Osteocyte (in vitro differentiated cells): ENCODE data around the gene CHST14. TPM values are rescaled to one million over a fixed set of nuclear protein-coding genes. Genes with fewer than 3 reads are reported as not detected.
A peak's percentile ranks its signal among the peaks of the same experiment; 100 is the strongest.

ENCODE experiments used
- DNase-seq: peaks from one replicate; pipeline ENCODE4 v3.0.0; 2021; ENCODE audit warnings: mixed read lengths; ENCODE audit not compliant: unreplicated experiment; ENCODE audit errors: extremely low spot score
- H3K27ac Mint-ChIP-seq: one replicate; pipeline ENCODE4 v1.8.0; 2021; ENCODE audit warnings: mild to moderate bottlenecking, mixed read lengths; ENCODE audit not compliant: unreplicated experiment
- H3K27me3 Mint-ChIP-seq: one replicate; pipeline ENCODE4 v1.8.0; 2021; ENCODE audit warnings: mixed read lengths; ENCODE audit not compliant: unreplicated experiment
- H3K36me3 Mint-ChIP-seq: one replicate; pipeline ENCODE4 v1.8.0; 2021; ENCODE audit warnings: mixed read lengths; ENCODE audit not compliant: unreplicated experiment
- H3K4me1 Mint-ChIP-seq: one replicate; pipeline ENCODE4 v1.8.0; 2021; ENCODE audit warnings: mixed read lengths; ENCODE audit not compliant: unreplicated experiment
- H3K4me3 Mint-ChIP-seq: one replicate; pipeline ENCODE4 v1.8.0; 2021; ENCODE audit warnings: mild to moderate bottlenecking, moderate library complexity, mixed read lengths; ENCODE audit not compliant: unreplicated experiment
- H3K9me3 Mint-ChIP-seq: one replicate; pipeline ENCODE4 v1.8.0; 2021; ENCODE audit warnings: mixed read lengths; ENCODE audit not compliant: unreplicated experiment
- total RNA-seq: library from RNA; stranded (reverse); gene quantifications from 2 replicates; pipeline ENCODE4 v1.2.1, GENCODE V29; 2021
- TF ChIP-seq, protein P1 (sequence below): fragments of 200-600 bp; sonication (generic); IDR thresholded peaks from 2 replicates; pipeline ENCODE4 v1.5.0; 2021; ENCODE audit warnings: antibody characterized with exemption, mild to moderate bottlenecking, moderate library complexity

Gene CHST14
- total RNA-seq, 1 donor from 2014 or later: 46.4 TPM

DNA sequence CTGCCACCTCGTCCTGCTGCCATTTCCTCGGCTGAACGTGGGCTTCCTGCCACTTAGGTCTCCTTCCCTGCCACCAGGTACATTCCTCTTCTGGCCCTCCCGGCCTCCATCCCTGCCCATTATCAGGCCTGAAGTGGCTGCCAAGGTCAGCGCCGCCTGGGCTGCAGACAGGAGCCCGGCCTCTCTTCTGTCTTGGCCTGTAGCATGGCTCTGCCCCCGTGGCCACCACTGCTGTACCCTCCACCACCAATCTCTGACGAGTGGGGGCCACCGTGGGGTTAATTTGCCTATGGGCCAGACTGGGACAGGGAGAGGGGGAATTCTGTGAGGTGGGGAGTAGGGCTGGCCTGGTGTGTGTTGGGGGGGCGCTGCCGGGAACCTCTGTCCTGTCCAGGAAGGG, 32.1 kb upstream of the CHST14 start:
- peaks cover 28% of the 10 kb centered on the region for H3K27me3 Mint-ChIP-seq
- no peaks in the 10 kb centered on the region for H3K9me3 Mint-ChIP-seq
- H3K27ac Mint-ChIP-seq: no peak overlapping the region
- TF ChIP-seq, protein P1, sequence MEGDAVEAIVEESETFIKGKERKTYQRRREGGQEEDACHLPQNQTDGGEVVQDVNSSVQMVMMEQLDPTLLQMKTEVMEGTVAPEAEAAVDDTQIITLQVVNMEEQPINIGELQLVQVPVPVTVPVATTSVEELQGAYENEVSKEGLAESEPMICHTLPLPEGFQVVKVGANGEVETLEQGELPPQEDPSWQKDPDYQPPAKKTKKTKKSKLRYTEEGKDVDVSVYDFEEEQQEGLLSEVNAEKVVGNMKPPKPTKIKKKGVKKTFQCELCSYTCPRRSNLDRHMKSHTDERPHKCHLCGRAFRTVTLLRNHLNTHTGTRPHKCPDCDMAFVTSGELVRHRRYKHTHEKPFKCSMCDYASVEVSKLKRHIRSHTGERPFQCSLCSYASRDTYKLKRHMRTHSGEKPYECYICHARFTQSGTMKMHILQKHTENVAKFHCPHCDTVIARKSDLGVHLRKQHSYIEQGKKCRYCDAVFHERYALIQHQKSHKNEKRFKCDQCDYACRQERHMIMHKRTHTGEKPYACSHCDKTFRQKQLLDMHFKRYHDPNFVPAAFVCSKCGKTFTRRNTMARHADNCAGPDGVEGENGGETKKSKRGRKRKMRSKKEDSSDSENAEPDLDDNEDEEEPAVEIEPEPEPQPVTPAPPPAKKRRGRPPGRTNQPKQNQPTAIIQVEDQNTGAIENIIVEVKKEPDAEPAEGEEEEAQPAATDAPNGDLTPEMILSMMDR: no peak
- peaks cover 55% of the 10 kb centered on the region for H3K4me1 Mint-ChIP-seq
- H3K4me3 Mint-ChIP-seq: no peak overlapping the region
- no peak for DNase-seq
- H3K36me3 Mint-ChIP-seq: no peaks in the 10 kb centered on the region

DNA sequence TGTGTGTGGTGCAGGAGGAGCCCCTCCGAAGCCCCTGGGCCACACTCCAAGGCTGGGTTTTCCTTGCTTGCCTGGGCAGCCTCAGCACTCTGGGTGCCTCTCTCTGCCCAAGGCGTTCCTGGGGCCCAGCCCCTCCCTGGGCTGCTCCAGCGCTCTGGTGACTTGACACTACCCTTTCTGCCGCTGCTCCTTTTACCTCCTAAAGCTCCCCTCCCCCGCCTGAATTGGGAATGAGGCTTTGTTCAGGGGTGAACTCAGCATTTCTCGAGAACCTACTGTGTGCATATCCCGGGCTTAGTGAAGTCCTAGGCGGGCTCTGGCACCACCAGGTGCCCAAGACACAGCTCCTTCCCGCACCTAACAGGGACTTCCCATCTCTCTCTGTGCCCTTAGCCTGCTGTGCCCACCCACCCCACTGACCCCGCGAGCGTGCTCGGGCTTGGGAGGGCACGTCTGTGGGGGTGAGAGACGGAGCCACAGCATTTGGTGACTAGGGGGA, 31.3 kb upstream of the CHST14 start:
- Mint-ChIP-seq H3K4me1 (peaks cover 61% of the 10 kb centered on the region), H3K4me3 (peak overlapping the region; percentile 93), H3K9me3 (no peaks in the 10 kb centered on the region), H3K36me3 (no peaks in the 10 kb centered on the region), H3K27ac (peak overlapping the region; percentile 87), H3K27me3 (peaks cover 22% of the 10 kb centered on the region)
- DNase-seq: no peak
- TF ChIP-seq, protein P1: no peak

DNA sequence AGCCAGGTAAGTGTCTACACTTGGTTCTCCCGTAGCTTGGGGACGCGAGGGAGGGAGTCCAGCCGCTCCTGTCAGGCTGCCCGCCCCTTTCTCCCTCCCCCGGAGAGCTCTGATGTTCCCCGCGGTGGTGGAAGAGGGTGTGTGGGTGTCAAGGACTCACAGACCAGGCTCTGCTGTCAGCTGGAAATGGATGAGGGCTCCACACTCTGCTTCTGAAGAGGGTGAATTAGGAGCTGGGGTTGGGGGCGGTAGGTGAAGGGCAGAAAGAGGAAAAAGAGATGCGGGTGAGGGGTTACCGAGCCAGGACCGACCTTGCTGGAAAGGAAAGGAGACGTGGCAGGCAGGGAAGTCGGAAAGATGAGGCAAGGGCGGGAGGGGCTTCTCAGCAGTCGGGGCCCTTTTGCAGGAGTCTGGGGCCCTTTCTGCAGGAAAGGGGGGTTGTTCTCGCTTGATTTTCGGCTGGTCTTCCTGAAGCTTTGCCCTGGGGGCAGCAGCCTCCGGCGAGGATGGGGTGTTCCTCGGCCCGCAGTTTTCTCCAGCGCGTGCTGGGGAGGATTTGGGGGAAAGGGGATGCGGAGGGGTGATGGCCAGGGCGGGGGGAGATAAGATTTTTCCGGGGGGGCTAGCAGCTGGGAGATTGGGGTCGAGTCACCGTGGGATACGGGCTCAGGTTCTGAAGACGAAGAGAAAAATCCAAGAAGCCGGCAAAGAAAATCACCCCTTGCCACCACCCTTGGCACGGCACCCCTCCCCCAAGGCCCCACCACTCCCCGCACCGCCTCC, 30.6 kb upstream of the CHST14 start:
- TF ChIP-seq, protein P1: no peak
- peak overlapping the region; percentile 93 for H3K4me3 Mint-ChIP-seq
- H3K4me1 Mint-ChIP-seq: peaks cover 65% of the 10 kb centered on the region
- H3K27me3 Mint-ChIP-seq: peaks cover 15% of the 10 kb centered on the region
- H3K9me3 Mint-ChIP-seq: no peaks in the 10 kb centered on the region
- H3K27ac Mint-ChIP-seq: peak overlapping the region; percentile 87
- DNase-seq: no peak
- no peaks in the 10 kb centered on the region for H3K36me3 Mint-ChIP-seq

DNA sequence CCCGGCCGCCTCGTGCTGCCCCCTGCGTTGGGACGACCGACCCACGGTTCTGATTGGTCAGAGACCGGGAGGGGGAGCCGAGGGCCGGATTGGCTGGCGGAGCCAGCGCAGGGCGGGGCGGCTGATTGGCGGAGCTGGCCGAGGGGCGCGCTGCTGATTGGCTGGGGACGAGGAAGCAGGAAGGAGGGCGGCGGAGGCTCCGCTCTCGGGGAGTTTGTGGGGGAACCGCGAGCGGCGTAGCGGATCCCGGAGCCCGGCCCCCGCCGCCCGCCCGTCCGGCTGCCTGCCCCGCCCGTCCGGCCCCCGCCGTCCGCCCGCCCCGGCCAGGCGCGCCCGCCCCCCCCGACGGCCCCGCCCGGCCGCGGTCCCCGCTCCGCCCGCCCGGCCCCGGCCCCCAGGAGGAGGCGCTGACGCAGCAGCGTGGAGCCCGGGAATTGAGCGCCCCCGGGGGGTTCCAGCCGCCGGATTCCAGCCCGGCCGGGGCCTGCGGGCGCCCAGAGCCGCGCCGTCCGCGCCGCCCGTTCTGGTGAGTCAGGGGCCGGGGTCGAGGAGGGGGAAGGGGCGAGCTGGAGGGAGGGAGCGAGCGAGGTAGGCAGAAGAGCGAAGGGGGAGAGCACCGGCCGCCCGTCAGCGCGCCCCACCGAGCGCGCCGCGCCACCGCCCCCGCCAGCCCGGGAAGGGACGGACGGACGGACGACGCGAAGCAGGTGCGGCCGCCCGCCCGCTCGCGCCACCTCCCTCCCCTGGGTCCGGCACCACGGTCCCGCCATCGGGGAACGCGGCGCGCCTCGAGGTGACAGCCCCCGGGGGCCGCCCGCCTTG, 29.8 kb upstream of the CHST14 start, which contains the start of gene BAHD1:
TSS of gene BAHD1 (plus strand) at position 211 of the 822 bp plus-strand sequence. CDS start 17,512 bp downstream, outside the sequence.
- Mint-ChIP-seq H3K9me3 (no peaks in the 10 kb centered on the region), H3K36me3 (no peaks in the 10 kb centered on the region), H3K27me3 (peaks cover 8% of the 10 kb centered on the region), H3K4me3 (peak within 1 kb of the TSS; percentile 93), H3K4me1 (peaks cover 67% of the 10 kb centered on the region), H3K27ac (peak within 1 kb of the TSS; percentile 87)
- TF ChIP-seq, protein P1: no peak
- DNase-seq: peak; percentile 99
